Endothelial cell of umbilical vein (primary cell): ENCODE data around the gene SORCS1.

Experiments used
- EZH2 ChIP-seq: IDR thresholded peaks from 2 replicates; pipeline ENCODE4 v1.6.1; 2012; ENCODE audit warnings: borderline replicate concordance, low read depth, mild to moderate bottlenecking, moderate library complexity, low read length, inconsistent platforms; ENCODE audit not compliant: severe bottlenecking
- TF ChIP-seq, protein P1 (sequence below), 2 donors: IDR thresholded peaks; 1 replicate in 1 of 2; 2 replicates in 1 of 2; pipeline ENCODE4 v1.5.1; 2011; ENCODE audit warnings: low read length in 2 of 2, mild to moderate bottlenecking in 2 of 2, moderate library complexity in 2 of 2, control low read depth in 1 of 2, inconsistent platforms in 1 of 2, low read depth in 1 of 2; ENCODE audit not compliant: insufficient read depth in 1 of 2; ENCODE audit errors: extremely low read depth in 1 of 2

DNA sequence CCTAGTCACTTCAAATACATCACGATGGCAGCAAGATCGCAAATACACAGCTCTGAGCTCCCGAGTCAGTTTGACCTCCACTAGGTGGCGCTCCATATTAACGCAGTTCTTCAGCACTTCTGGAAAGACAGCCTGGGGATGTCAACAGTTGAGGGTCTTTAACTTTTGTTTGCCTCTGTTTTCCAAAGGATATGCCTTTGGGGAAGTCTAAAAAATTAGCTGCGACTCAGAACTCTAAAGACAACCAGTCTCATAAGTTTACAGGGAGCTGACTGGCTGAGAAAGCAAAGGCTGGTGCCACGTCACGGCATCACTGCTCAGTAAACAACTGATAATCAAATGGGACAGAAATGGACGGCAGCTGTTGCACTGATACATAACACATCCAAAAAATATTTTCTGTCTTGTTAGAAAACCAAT, 458.8 kb downstream of the SORCS1 start:
- TF ChIP-seq, protein P1, sequence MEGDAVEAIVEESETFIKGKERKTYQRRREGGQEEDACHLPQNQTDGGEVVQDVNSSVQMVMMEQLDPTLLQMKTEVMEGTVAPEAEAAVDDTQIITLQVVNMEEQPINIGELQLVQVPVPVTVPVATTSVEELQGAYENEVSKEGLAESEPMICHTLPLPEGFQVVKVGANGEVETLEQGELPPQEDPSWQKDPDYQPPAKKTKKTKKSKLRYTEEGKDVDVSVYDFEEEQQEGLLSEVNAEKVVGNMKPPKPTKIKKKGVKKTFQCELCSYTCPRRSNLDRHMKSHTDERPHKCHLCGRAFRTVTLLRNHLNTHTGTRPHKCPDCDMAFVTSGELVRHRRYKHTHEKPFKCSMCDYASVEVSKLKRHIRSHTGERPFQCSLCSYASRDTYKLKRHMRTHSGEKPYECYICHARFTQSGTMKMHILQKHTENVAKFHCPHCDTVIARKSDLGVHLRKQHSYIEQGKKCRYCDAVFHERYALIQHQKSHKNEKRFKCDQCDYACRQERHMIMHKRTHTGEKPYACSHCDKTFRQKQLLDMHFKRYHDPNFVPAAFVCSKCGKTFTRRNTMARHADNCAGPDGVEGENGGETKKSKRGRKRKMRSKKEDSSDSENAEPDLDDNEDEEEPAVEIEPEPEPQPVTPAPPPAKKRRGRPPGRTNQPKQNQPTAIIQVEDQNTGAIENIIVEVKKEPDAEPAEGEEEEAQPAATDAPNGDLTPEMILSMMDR (IDR thresholded peaks at IDR 0.05; ENCODE audit: extremely low read depth in 1 of 2, insufficient read depth in 1 of 2, low read depth in 1 of 2, low read length in 2 of 2), result peak; percentile 9 to 38
- TF ChIP-seq EZH2, result no peak
